Activated T-cell treated with anti-CD3 and anti-CD28 coated beads, Interleukin-2, amount 50 U/mL, for 72 hours (primary cell): ENCODE data around the gene LCNL1. TPM values are rescaled to one million over a fixed set of nuclear protein-coding genes. Genes with fewer than 3 reads are reported as not detected.

Experiments used
- ATAC-seq, 2 donors: fragments of 150-1000 bp; cut with Tn5 transposase; replicated peaks in 1 of 2; 2 replicates each; pipeline ENCODE4 v1.10.0; 2021; ENCODE audit warnings: moderate library complexity in 2 of 2, mild to moderate bottlenecking in 1 of 2
- DNase-seq, 2 donors: peaks; one replicate each; pipeline ENCODE4 v3.0.0; 2021 to 2022; ENCODE audit warnings: mixed read lengths in 1 of 2
- H3K27ac Mint-ChIP-seq: one replicate; pipeline ENCODE4 v1.8.0; 2022; ENCODE audit warnings: mild to moderate bottlenecking, moderate library complexity, mixed read lengths
- H3K27me3 Mint-ChIP-seq: one replicate; pipeline ENCODE4 v1.8.0; 2022; ENCODE audit warnings: low read depth, mixed read lengths
- H3K36me3 Mint-ChIP-seq, 2 donors: one replicate each; pipeline ENCODE4 v1.8.0; 2022; ENCODE audit warnings: mixed read lengths in 2 of 2, mild to moderate bottlenecking in 1 of 2; ENCODE audit not compliant: insufficient read depth in 2 of 2
- H3K4me1 Mint-ChIP-seq: one replicate; pipeline ENCODE4 v1.8.0; 2022; ENCODE audit warnings: low read depth, mixed read lengths
- H3K4me3 Mint-ChIP-seq, 2 donors: one replicate each; pipeline ENCODE4 v1.8.0; 2022; ENCODE audit warnings: mild to moderate bottlenecking in 2 of 2, mixed read lengths in 2 of 2, moderate library complexity in 2 of 2
- H3K9me3 Mint-ChIP-seq, 2 donors: one replicate each; pipeline ENCODE4 v1.8.0; 2022; ENCODE audit warnings: mixed read lengths in 2 of 2
- total RNA-seq, 2 donors: library from RNA; stranded (reverse); gene quantifications; one replicate each; pipeline ENCODE4 v1.2.3, GENCODE V29; 2022

The LCNL1 gene
- total RNA-seq, 2 donors from 2014 or later, result not detected

DNA sequence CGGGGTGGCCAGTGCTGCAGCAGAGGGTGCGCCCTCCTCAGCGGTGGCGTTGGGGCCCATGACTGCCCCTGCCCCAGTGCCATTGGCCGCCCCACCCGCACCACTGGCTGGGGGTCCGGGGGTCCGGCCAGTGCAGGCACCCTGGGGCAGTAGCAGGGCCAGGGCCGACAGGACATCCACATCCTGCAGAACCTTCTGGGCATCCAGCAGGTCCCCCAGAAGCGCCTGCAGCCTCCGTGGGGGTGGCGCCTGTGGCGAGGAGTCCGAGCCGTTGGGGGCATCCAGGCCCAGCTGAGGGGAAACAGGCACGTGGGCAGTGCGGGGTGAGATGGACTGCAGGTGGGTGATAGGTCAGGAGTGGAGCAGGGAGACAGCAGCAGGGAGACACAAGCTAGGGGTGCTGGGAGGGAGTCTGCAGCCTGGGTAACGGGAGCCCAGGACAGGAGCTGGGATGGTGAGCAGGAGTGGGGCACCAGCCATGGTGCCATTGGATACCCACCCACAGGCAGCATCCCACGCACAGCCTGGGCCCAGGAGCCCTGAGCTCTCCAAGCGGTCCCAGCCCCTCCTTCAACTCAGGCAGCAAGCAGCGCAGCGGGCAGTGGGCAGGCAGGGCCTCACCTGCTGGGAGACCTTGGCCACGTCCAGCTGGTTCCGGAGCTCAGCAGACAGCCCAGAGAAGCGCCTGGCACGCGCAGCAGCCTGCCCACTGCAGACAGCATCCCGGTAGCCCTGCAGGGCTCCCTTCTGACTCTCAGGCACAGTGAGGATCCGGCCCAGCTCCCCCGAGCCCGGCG is 38.2 kb downstream of the LCNL1 start:
- ATAC-seq (no peak), DNase-seq (no peak)
- no peak overlapping the region for H3K27ac Mint-ChIP-seq
- no peaks in the 10 kb centered on the region for H3K27me3 Mint-ChIP-seq
- no peaks in the 10 kb centered on the region for H3K4me1 Mint-ChIP-seq
- no peaks in the 10 kb centered on the region for H3K36me3 Mint-ChIP-seq
- no peaks in the 10 kb centered on the region for H3K9me3 Mint-ChIP-seq
- no peak overlapping the region for H3K4me3 Mint-ChIP-seq

DNA sequence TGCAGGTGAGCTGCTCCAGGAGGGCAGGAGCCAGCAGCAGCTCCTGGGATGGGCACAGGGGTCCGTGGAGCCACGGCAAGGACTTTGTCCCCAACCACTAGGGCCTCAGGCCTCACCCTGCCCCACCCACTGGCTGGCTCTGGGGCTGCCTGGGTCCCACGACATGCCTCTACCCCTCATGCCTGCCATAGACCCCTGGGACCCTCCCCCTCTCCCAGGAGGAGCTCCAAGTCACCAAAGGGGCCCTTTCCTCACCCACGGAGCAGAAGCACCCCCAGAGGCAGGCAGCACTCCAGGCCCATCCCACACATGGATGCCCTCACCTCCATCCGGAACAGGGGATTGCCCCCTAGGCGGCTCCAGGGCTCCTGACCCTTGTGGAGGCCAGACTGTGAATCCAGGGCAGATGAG is 38.8 kb downstream of the LCNL1 start:
- H3K36me3 Mint-ChIP-seq, result no peaks in the 10 kb centered on the region
- DNase-seq, result no peak
- no peaks in the 10 kb centered on the region for H3K9me3 Mint-ChIP-seq
- ATAC-seq, result peak in 1 of 2 donors; percentile 10
- no peak overlapping the region for H3K4me3 Mint-ChIP-seq
- no peaks in the 10 kb centered on the region for H3K27me3 Mint-ChIP-seq
- no peaks in the 10 kb centered on the region for H3K4me1 Mint-ChIP-seq
- no peak overlapping the region for H3K27ac Mint-ChIP-seq

DNA sequence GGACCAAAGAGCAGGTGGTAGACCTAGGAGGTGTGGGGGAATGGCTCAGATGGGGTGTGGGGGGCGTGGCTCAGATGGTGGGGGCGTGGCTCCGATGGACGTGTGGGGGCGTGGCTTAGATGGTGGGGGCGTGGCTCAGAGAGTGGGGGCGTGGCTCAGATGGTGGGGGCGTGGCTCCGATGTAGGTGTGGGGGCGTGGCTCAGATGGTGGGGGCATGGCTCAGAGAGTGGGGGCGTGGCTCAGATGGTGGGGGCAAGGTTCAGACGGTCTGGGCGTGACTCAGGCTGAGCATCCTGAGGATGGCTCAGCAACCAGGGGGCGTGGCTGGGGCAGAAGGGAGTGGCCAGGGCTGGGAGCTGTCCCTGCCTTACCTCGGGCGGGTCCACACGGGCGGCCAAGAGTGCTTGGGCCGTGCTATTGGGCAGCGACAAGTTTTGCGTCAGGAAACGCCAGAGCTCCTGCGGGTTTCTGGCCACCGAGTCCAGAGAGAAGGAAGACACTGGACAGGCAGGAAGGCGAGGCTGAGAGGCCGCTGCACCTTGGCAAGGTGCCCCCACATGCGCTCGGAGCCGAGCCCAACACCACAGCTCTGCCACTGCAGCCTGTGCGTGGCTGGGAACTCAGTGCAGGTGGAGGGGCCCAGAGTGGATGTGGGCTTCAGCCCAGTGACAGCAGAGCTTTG is 39.3 kb downstream of the LCNL1 start:
- Mint-ChIP-seq H3K4me1 (no peaks in the 10 kb centered on the region), H3K4me3 (no peak overlapping the region), H3K36me3 (no peaks in the 10 kb centered on the region), H3K27me3 (no peaks in the 10 kb centered on the region), H3K9me3 (no peaks in the 10 kb centered on the region), H3K27ac (no peak overlapping the region)
- DNase-seq (peak; percentile 88), ATAC-seq (peak; percentile 89 to 93)

DNA sequence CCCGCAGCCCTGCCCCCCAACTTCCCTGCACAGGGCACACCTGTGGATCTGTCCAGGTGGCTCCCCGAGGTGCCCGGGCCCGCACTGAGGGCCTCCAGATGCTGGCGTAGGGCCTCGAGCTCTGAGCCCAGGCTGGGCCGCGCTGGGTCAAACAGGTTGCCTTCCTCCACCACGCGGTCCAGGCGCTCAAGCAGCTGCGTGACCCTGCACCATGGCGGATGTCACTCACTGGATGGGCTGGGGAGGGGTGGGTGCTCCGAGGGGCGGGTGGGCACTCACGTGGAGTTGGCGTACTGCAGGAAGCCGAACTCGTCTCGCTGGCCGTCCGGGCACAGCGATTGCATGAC is 39.8 kb downstream of the LCNL1 start:
- Mint-ChIP-seq H3K9me3 (no peaks in the 10 kb centered on the region), H3K27ac (no peak overlapping the region), H3K4me3 (no peak overlapping the region), H3K27me3 (no peaks in the 10 kb centered on the region), H3K4me1 (no peaks in the 10 kb centered on the region), H3K36me3 (no peaks in the 10 kb centered on the region)
- ATAC-seq (peak in 1 of 2 donors; percentile 1), DNase-seq (no peak)

DNA sequence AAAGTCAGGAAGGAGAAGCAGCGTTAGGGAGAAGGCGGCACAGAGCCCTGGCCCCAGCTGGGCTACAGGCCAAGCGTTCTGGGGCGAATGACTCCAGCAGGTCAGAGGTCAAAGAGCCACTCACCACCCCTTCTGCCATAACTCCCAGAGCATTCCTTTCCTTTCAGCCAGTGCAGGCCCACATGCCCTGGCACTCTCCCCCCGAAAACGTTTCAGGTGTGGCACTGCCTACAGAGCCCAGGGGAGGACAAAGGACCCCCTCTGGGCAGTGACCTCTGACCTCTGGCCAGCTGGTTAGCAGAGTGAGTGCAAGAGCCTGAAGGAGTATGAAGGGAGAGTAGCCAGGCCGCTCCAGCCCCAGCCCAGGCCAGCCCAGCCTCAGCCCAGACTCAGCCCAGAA is 40.4 kb downstream of the LCNL1 start:
- no peaks in the 10 kb centered on the region for H3K36me3 Mint-ChIP-seq
- DNase-seq (no peak), ATAC-seq (no peak)
- no peaks in the 10 kb centered on the region for H3K9me3 Mint-ChIP-seq
- H3K4me1 Mint-ChIP-seq, result no peaks in the 10 kb centered on the region
- no peak overlapping the region for H3K27ac Mint-ChIP-seq
- H3K27me3 Mint-ChIP-seq, result no peaks in the 10 kb centered on the region
- no peak overlapping the region for H3K4me3 Mint-ChIP-seq

DNA sequence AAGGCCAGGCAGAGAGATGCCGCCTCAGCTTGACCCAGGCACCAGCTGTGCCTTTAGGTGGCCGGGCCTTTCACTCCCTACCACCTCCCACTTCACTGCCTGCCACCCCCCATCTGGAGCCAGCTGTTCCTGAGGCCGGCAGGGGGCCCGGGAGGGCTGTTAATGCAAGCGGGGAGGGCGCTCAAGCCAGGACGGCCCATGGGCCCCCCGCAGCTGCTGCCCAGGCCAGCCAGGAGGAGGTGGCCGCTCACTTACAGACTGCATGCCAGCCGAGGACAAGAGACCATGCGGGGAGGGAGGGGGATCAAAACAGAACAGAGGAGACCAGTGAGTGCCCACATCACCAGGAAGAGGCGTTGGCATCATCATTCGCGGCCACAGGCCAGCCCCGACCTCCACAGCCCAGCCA is 40.8 kb downstream of the LCNL1 start:
- ATAC-seq, result no peak
- H3K4me1 Mint-ChIP-seq, result no peaks in the 10 kb centered on the region

DNA sequence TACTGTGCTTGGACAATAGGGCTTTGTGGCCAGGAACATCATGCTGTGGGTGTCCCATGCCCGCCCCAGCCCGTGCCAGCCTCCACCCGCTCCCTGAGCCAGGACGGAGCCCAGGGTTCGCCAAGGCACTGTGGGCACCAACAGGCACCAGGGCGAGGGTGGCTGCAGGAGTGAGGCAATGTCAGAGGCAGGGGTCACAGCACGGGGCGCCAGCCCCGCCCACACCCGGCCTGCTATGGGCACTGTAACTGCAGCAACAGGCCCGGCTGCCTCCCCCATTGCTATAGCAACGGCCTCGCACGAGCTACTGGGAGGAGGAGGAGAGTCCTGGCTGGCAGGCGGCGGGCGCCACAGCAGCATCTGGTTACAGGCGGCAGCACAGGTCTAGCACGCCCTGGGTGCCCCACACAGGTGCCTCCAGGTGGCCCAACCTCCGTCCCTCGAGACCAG is 42.7 kb downstream of the LCNL1 start:
- peaks cover 18% of the 10 kb centered on the region for H3K4me1 Mint-ChIP-seq
- no peak overlapping the region for H3K4me3 Mint-ChIP-seq
- no peaks in the 10 kb centered on the region for H3K9me3 Mint-ChIP-seq
- H3K36me3 Mint-ChIP-seq, result no peaks in the 10 kb centered on the region
- no peak for ATAC-seq
- no peaks in the 10 kb centered on the region for H3K27me3 Mint-ChIP-seq
- H3K27ac Mint-ChIP-seq, result no peak overlapping the region
- no peak for DNase-seq

More for the DNA sequence above, 40.8 kb downstream of the LCNL1 start:
- no peak for DNase-seq
- H3K9me3 Mint-ChIP-seq, result no peaks in the 10 kb centered on the region
- no peaks in the 10 kb centered on the region for H3K36me3 Mint-ChIP-seq
- no peak overlapping the region for H3K4me3 Mint-ChIP-seq
- H3K27me3 Mint-ChIP-seq, result no peaks in the 10 kb centered on the region
- H3K27ac Mint-ChIP-seq, result no peak overlapping the region

DNA sequence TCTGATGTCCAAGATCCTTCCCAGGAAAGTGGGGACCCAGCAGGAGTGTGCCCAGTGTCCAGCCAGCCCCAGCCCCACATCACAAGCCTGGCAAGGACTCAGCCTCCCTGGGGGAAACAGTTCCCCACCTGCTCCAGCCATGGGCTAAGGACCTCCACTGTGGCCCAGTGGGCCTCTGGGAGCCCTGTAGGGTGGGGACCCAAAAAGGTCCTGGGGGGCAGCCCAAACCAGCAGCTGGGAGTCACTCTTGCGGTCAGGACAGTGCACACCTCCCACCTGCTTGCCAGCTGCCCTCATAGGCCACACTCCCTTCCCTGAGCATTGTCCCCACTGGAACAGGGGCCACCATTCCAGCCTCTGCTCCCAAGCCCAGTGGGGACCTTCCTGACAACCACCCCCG is 43.6 kb downstream of the LCNL1 start:
- no peak for ATAC-seq
- Mint-ChIP-seq H3K9me3 (no peaks in the 10 kb centered on the region), H3K36me3 (no peaks in the 10 kb centered on the region), H3K4me1 (peaks cover 24% of the 10 kb centered on the region), H3K4me3 (no peak overlapping the region), H3K27me3 (no peaks in the 10 kb centered on the region), H3K27ac (no peak overlapping the region)
- no peak for DNase-seq

DNA sequence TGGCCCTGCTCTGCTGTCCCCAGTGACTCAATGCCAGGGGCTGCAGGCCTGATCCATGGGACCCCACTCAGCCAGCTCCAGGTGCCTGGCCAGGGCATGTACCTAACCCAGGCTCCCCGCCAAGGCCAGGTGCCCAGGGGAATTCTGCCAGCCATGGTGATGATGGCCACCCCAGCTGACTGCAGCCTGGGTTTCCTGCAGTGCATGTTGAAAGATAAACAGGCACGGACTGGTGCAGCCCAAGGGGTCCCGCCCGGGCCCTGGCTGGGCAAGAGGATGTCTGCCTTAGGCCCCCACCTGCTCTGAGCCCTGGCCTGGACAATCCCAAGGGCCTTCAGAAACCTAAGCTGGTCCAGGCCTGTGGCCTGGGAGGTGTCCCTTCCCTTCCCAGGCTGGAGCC is 44.0 kb downstream of the LCNL1 start:
- H3K36me3 Mint-ChIP-seq, result no peaks in the 10 kb centered on the region
- DNase-seq, result no peak
- H3K4me3 Mint-ChIP-seq, result peak overlapping the region; percentile 72 to 77
- no peaks in the 10 kb centered on the region for H3K9me3 Mint-ChIP-seq
- H3K27me3 Mint-ChIP-seq, result no peaks in the 10 kb centered on the region
- no peak overlapping the region for H3K27ac Mint-ChIP-seq
- no peak for ATAC-seq
- H3K4me1 Mint-ChIP-seq, result peaks cover 27% of the 10 kb centered on the region

DNA sequence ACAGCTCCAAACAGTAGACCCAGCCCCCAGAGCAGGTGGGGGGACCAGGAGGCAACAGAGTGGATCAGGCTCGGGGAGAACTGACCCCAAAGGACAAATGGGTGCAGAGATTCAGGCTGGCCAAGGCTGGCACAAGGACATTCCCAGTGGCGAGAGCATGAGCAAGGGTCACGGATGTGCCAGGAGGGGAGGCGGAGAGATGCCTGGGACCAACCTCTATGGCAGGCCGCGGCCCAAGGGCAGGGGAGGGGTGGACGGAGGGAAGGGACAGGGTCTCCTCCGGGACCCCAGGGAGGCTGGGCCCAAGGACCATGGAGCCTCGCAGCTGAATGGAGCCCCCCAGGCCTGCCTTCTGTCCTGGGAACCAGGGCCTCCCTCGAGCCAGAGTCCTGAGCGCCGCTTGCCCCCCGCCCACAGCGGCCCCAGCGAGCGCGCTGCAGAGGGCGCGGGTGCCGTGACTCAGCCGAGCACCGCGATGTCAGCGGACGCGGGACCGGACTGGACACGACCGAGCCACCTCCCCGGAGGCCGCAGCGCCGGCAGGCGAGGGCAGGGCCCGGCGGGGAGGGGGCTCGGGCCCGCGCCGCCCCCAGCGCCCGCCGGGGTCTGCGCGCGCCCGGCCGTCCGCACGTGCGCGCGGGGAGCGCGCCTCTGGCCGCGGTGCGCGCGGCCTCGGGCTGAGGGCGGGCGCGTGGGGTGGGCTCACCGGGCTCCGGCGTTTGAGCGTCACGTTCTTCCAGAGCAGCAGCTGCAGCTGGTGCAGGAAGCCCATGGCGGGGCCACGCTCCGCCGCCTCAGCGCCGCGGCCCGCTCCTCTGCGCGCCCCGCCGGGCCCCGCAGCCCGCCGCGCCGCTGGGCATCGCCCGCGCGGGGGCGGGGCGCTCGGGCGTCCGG is 44.8 kb downstream of the LCNL1 start, which contains the start of gene ABCA2:
ABCA2 (minus strand) TSS at position 869 of the 894 bp plus-strand sequence; CDS start at position 772, 97 bp downstream.
- no peak for ATAC-seq
- no peaks in the 10 kb centered on the region for H3K9me3 Mint-ChIP-seq
- H3K36me3 Mint-ChIP-seq, result no peaks in the 10 kb centered on the region
- peak within 1 kb of the TSS; percentile 12 for H3K27ac Mint-ChIP-seq
- H3K4me1 Mint-ChIP-seq, result peaks cover 35% of the 10 kb centered on the region
- peak in 1 of 2 donors; percentile 25 for DNase-seq
- H3K4me3 Mint-ChIP-seq, result peak within 1 kb of the TSS; percentile 77 to 79
- no peaks in the 10 kb centered on the region for H3K27me3 Mint-ChIP-seq

DNA sequence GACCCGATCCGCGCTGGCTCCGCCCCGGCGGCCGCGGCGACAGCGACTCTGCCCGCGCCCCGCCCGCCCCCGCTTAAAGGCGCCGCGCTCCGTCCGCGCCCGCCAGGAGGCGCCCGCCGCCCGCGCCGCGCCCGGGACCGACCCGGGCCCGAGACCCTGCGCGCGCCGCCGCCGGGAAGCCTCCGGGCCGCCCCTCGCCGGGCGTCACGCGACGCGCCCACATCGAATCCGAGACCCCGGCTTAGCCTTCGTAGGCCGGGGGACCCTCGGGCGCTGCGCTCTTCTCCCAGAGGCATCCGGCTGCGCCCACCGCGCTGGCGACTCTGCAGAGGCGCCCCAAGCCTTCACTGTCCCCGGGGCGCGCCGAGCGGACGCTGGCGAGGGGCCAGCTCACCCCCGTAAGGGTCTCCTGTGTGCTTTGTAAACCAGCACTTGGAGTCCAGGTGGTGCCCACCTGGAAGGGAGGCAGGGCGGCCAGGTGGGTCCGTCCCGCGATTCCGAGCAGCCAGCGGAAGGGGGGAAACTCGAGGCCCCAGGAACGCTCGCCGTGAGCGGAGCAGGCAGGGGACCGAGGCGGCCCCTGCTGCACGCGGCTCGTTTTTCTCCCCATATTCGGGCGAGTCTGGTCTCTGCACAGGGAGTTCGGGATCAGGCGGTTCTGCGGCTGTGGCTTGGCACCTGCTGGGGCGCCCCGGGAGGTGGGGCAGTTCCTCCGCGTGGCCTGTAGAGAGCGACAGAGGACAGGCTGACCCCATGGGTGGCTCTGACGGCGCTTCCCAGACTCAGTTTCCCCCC is 45.7 kb downstream of the LCNL1 start:
- H3K4me3 Mint-ChIP-seq, result peak overlapping the region; percentile 69 to 79
- no peaks in the 10 kb centered on the region for H3K9me3 Mint-ChIP-seq
- H3K27me3 Mint-ChIP-seq, result no peaks in the 10 kb centered on the region
- H3K36me3 Mint-ChIP-seq, result no peaks in the 10 kb centered on the region
- peak overlapping the region; percentile 12 for H3K27ac Mint-ChIP-seq
- H3K4me1 Mint-ChIP-seq, result peaks cover 43% of the 10 kb centered on the region
- ATAC-seq, result peak; percentile 46 to 59
- peak; percentile 75 to 83 for DNase-seq
